Forelimb muscle (tissue), 1 donor: ENCODE measurements around the gene PRDM7. TPM values are rescaled to one million over a fixed set of nuclear protein-coding genes. Genes with fewer than 3 reads are reported as not detected.

Experiments used
- DNase-seq: peaks from one replicate; pipeline ENCODE4 v3.0.0-alpha.2; 2013; ENCODE audit warnings: low read depth
- polyA plus RNA-seq: library from polyadenylated mRNA; unstranded; fragments of 120-200 nt; gene quantifications from one replicate; pipeline ENCODE4 v1.2.1, GENCODE V29; 2013; ENCODE audit not compliant: insufficient read length

Gene PRDM7
- polyA plus RNA-seq, 1 donor = not detected

DNA sequence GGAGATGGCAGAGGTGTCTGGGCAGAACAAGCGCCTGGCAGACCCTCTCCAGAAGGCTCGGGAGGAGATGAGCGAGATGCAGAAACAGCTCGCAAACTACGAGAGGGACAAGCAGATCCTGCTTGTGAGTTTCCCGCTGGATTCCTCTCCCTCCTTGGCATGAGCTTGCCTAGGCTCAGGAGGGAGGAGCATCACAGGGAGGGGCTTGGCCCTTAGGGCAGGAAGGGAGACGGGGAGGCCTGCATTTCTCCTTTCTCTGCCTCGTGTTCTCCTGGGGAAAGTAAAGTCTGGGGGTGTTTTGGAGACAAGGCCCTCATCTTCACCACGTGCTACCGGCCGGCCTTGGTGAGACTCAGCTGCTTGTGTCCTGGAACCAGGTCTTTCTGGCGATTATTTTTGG, 39.9 kb downstream of the PRDM7 start:
- no peak for DNase-seq

DNA sequence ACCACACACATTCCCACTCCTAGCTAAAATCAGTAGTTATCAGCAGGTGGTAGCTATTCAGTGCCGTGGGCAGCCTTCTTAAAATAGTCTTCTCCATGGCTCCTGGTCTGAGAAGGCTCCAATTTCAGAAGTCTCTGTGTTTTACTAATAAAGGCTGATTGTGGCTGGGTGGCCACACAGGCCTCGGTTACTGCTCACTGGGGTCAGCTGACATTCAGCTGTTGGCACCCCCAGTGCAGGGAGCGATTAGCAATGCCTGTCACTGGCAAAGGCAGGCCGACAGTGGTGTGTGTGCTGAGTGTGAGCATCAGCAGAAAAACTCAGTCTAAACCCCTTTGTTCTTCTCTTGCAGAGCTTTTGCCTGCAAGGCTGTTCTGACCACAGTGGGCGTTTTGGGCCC, 41.2 kb downstream of the PRDM7 start:
- no peak for DNase-seq

DNA sequence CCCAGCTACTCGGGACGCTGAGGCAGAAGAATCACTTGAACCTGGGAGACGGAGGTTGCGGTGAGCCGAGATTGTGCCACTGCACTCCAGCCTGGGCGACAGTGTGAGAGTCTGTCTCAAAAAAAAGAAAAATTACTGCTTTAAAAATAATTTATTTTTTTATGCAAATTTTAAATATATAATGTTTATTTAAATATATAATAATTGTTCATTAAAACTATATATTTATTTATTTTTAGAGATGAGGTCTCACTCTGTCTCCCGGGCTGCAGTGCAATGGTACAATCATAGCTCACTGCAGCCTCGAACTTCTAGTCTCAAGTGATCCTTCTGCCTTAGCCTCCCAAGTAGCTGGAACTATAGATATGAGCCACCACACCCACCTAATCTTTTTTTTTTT, 42.6 kb downstream of the PRDM7 start:
- no peak for DNase-seq

DNA sequence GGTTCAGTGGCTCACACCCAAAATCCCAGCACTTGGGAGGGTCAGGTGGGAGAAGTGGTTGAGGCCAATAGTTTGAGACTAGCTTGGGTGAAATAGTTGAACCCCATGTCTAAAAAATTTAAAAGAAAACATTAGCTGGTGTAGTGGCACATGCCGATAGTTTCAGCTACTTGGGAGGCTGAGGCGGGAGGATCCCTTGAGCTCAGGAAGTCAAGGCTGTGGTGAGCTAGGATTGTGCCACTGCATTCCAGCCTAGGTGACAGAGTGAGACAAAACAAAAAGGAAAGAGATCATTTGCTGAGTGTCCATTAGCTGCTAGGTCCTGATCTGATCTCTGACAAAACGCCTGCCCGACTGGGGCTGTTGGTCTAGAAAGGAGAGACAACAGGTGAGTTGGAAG, 43.7 kb downstream of the PRDM7 start:
- DNase-seq = no peak

DNA sequence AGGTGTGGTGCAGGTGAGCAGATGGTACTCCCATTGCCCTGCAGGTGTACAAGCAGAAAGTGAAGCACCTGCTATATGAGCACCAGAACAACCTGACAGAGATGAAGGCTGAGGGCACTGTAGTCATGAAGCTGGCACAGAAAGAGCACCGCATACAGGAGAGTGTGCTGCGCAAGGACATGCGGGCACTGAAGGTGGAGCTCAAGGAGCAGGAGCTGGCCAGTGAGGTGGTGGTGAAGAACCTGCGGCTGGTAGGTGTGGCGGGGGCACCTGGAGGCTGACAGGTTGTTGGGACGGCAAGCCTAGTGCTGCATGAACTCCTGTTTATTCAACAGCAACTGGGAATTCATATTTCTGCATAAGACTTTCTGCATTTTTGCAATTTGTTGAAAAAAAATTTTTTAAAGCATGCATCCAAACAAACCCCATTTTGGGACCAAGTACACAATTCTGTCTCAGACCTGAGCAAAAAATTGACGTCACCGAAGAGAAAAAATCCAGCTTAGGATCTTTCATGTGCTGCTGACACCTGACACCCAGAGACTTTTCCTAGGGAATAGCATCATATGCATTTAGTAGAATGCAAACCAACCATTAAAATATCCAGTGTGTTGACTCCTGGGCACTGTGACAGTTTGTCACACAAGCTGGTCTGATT, 44.3 kb downstream of the PRDM7 start:
- no peak for DNase-seq

DNA sequence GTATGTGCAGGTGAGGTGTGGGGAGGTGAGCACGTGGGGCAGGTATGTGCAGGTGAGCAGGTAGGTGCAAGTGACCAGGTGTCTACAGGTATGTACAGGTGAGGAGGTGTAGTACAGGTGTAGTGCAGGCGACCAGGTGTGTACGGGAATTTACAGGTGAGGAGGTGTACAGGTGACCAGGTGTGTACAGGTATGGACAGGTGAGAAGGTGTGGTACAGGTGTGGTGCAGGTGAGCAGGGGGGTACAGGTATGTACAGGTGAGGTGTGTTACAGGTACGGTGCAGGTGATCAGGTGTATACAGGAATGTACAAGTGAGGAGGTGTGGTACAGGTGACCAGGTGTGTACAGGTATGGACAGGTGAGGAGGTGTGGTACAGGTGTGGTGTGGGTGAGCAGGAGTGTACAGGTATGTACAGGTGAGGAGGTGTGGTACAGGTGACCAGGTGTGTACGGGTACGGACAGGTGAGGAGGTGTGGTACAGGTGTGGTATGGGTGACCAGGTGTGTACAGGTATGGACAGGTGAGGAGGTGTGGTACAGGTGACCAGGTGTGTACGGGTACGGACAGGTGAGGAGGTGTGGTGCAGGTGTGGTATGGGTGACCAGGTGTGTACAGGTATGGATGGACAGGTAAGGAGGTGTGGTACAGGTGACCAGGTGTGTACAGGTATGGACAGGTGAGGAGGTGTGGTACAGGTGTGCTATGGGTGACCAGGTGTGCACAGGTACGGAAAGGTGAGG, 45.0 kb downstream of the PRDM7 start:
- no peak for DNase-seq

DNA sequence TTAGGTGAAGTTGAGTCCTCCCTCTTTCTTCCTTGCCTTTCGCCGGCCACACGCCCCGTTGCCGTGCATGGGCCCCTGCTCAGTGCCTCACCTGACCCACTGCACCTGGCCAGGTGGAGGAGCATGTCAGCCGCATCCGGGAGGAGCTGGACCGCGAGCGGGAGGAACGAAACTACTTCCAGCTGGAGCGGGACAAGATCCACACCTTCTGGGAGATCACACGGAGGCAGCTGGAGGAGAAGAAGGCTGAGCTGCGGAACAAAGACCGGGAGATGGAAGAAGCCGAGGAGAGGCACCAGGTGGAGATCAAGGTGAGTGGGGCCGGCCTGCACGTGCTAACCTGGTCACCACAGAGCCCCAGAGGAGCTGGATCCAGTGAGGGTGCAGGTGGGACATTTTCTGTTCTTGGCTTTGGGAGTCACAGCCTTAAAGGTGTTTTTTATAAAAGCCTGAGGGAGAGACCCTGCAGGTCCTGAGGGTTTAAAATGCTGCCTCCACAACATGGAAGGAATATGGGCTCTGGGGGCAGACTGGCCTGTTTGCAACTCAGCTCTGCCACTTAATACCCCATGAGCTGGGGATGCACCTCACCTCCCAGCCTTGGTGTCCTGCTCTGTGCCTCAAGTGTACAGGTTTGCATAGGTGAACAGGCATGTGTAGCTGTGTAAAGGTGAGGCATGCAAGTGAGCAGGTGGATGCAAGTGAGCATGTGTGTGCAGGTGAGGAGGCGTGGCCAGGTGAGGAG, 45.8 kb downstream of the PRDM7 start:
- no peak for DNase-seq

DNA sequence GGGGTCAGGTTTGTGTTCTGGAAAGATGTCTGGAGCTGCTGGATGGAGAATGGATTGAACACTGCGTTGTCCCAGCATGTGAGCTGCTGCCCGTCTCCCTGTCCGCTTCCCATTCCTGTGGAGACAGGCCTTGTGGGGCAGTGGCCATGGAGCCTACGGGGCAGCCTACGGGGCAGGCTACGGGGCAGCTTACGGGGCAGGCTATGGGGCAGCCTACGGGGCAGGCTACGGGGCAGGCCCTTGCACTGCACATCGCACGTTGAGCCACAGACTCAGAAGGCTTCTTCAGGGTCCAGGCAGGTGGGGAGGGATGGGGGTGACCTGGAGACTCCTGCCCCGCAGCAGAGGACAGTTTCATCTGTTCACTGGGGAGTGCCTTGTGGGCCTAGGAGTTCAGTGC, 48.1 kb downstream of the PRDM7 start:
- DNase-seq = no peak

DNA sequence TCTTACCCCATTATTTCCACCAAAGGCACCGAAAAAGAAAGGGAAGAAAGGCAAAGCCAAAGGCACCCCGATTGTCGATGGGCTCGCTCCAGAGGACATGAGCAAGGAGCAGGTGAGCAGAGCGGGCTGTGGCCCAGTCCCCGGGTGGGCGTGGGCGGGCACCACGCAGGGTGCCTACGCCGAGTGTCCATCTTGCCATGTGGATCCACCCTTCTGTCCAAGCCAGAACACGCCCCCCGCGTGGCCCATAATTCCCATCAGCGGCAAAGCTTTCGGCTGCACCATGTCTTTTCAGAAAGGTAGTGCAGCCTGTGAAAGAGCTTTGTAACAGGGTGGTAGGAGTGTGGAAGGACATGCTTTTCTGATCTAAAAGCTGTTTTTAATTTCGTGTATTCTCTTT, 49.5 kb downstream of the PRDM7 start:
- no peak for DNase-seq

DNA sequence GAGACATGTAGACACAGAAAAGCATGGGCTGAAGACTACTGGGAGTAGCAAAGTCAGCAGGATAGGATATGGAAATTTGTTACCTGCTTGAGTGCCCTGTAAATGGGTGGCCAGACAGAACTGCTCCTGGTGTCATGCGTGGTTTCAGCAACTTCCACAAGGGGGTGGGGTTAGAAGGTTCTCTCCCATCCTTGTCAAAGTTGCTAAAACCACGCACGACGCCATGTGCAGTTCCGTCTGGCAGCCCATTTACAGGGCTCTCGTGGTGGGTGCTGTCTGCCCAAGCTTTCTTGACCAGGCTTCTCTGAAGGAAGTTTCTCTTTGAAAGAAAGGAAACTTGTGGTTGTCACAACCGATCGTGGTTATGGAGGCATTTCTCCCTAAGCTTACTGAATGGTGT, 51.0 kb downstream of the PRDM7 start:
- no peak for DNase-seq

DNA sequence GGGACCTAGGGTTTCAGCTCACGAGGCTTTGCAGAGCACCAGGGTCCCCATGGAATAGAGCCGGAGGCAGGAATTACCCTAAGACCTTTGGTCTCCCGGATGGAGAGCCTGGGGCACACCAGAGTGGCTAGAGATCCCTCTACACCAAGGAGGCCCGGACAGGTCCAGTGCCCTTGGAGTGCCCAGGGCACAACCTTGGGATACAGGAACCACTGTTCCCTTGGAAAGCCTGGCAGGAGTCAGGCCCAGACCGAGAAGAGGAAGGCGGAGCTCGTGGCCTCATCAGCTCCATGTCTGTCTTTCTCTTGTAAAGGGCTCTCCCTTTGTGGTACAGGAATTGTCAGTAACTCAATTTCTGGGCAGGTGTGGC, 54.1 kb downstream of the PRDM7 start:
- DNase-seq = no peak

DNA sequence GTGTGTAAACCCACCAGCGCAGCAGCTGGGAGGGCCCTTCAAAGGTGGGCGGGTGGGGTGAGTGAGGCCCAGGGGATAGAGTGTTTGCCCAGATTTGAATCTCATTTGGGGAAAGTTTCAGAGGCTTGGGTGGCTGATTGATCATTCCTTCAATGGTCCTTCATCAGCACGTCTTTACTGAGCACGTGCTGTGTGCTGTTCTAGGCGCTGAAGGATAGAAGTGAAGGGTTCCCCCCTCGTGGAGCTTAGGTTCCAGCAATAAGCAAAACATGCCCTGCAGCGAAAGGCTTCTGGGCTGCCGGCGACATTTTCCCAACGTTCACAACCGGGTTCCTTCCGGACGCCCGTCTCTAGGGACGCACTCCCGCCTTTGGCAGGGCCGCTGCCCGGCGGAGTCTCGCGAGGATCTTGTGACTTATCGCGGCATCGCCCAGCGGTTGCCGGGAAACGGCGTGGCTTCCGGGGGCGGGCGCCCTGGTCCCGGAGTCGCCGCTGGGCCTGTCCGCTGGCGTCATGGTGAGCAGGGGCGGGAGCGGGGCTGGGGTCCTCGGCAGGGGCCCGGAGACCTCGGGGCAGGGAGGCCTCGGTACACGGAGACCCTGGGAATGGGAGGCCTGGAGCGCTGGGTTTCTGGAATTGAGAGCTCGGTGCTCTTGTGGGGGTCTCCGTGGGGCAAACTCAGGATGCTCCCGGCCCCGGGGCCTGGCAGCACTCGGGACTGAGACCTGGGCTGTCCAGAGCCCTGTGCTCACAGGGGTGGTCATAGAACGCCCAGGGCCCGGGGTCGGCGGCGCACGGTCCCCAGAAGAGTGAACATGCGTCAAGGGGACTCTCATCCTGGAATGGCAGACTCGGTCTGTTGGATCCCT, 54.7 kb downstream of the PRDM7 start:
- DNase-seq = peak; percentile 63

DNA sequence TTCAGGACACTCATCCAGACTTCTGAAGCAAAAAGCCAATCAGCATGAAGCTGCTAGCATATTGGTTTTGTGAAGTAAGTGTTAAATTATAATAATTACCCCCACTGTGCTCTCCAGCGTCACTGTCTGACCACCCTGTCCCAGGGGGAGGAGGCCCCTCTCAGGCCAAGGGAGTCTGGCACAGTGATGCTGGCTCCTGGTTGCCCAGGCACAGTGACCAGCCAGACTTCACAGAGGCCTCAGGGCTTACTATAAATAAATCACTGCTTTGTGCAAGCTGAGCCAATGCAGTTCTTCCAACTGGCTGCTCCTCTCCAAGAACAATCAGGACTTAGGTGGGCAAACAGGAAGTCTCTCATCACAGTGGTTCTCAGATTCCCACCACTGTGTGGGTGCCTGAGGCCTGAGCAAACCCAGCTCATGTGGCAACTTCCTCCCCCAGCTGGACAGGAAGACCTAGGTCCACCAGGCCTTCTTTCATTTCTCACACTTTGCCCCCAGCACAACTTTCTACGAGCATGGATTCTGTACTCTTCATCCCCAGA, 56.2 kb downstream of the PRDM7 start:
- no peak for DNase-seq

DNA sequence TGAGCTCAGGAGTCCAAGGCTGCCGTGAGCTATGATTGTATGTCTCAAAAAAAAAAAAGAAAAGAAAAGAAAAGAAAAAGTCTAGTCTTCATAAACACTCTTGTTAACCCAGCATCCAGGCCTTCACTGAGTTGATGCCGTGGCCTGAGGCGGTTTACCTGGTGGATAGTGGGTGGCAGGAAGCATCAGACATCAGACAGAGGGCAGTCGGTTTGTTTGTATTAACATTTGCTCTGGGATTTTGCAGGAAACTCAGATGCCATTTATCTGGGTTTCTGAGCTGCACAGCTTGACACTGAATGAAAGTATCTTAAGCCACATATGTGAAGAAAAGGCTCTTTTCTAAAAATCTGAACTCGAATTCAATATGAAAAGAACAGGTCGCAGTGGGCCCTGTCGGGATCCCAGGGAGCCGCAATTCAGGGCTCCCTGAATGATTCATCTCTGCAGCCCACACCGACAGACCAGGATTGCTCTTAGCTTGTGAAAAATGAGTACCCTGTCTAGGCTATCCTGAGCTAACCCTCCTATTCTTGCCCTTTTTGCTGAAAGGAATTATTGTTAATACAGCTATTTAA, 56.8 kb downstream of the PRDM7 start:
- no peak for DNase-seq

DNA sequence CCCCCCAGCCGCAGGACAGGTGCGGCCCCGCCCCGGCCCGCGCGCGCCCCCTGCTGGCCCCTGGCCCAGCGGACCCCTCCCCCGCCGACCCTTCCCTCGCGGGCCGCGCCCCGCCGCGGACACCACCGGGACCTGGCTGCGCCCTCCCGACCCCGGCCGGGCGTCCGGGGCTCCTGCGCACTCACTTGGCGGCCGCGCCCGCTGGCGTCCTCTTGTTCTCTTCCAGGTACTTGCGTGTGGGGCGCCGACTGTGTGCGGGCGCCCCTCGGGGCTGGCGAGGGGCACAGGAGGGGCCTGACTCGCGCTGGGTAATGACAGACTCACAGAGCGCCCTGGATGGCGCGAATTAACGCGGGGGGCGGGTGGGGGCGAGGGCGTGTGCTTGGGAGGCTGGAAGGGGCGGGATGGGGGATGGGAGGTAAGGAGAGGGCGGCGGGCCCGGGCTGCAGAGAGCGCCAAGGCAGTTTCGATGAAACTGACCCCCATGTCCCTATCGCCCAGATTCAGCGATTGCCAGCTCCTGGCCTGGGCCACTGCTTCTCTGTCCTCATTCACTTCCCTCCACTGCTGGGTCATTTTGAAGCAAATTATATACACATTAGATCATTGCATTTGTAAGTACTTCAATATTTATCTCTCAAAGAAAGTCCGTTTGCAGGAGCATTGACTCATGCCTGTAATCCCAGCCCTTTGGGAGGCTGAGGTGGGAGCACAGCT, 57.4 kb downstream of the PRDM7 start:
- no peak for DNase-seq

DNA sequence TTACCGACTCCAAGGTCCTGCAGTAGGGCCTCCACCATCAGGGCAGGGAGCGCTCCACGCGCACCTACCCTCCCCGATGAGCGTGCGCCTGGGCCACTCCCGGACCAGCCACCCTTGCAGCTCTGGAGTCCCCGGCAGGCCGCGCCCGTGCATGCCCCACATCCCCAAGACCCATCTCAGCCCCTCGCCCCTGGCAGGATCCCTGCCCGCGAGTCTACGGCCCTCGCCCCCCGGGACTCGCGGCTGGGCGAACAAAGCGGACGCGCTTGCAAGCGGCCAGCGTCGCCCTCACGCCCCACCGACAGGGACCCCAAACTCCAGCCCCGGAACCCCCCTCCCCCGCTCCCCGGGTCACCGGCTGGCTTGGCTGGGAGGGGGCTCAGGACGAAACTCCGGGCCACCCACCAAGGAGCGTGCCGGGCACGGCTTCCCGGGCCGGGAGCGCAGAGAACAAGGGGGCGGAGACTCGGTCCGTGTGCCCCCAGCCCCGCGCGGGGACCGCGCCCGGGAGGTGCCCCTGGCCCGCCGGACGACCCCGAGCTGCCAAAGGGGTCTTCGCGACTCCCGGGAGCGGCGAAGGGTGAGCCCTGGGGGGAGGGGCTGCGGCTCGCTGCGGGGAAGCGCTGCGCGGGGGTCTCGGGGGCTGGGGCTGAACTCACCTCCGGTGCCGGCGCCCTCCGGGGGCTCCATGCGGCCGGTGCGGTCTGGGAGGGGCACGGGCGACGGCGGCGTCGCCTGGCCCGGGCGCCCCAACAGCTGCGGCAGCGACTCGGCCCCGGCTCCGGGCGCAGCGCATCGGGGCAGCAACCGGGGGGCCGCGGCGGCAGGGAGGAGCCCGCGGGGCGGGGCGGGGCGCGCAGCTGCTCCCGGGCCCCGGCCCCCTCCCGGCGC, 58.2 kb downstream of the PRDM7 start, which contains the start of gene DBNDD1:
Gene DBNDD1, minus strand, starts transcription at position 805 of the 891 bp plus-strand sequence. Its CDS starts 115 bp downstream, at position 690.
- DNase-seq = no peak

DNA sequence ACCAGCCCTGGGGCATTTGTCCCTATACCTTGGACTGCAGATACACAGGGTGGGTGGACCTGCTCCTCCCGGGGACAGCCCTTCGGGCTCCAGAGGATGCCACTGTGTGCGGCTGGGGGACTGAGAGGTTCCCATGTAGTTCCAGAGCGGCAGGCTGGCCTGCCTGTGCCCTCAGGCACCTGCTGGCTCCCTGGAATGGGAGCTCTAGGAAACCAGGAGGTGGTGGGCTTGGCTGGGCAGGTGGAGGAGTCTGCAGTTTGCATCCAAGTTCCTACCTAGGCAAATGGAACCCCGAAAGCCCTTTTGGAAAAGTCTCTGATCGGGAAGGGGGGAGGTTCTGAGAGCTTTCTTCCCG, 58.9 kb downstream of the PRDM7 start:
- no peak for DNase-seq

DNA sequence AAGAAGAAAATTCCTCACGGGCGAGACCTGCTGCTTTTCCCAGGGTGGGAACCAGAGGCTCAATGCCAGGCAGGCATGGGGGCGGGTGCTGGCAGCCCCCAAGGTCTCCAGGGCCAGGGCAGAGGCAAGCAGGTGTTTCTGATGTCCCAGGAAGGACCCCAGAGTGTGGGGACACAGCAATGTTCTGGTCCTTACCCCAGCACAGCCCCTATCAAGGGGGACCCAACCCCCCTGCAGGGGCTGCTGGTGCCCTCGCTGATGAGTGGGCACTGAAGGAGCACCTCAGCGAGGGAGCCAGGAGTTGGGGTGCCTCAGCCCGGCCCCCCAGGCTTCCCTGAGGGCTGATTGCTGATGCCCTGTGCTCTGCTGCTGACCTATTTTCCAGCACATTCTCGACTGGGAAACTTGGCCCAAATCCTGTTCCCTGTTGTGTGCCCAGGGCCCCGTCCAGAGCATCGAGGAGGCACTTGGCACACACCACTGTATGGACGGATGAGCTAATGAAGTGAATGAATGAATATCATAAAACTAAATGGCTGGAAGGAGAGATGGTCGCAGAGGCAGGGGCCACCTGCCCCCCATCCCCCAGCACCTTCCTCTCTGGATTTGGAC, 60.7 kb downstream of the PRDM7 start:
- DNase-seq = no peak
